HAP-1 (cell line): ENCODE results near the gene HRK.
"Not testable (repeated sequence)": the region's sequence is repeated elsewhere in the genome, so short reads cannot be mapped to it uniquely, and the experiment has no call there.

ENCODE experiments used
- DNase-seq, 2 experiments: peaks; one replicate each; pipeline ENCODE4 v3.0.0-alpha.2; 2016 to 2020; ENCODE audit warnings: low spot score in 2 of 2
- H3K27me3 ChIP-seq: fragments of 250-450 bp; sonication (Bioruptor Pico); 2 replicates; pipeline ENCODE4 v1.5.1; 2020; ENCODE audit warnings: low read depth, mild to moderate bottlenecking, moderate library complexity
- H3K36me3 ChIP-seq: fragments of 250-450 bp; sonication (Bioruptor Pico); replicated peaks from 2 replicates; pipeline ENCODE4 v1.5.1; 2020; ENCODE audit warnings: mild to moderate bottlenecking
- H3K4me1 ChIP-seq: fragments of 250-450 bp; sonication (Bioruptor Pico); 2 replicates; pipeline ENCODE4 v1.5.1; 2020; ENCODE audit warnings: mild to moderate bottlenecking
- H3K4me3 ChIP-seq: fragments of 250-450 bp; sonication (Bioruptor Pico); 2 replicates; pipeline ENCODE4 v1.5.1; 2020; ENCODE audit warnings: mild to moderate bottlenecking, moderate library complexity
- H3K9me3 ChIP-seq: fragments of 250-450 bp; sonication (Bioruptor Pico); 2 replicates; pipeline ENCODE4 v1.5.1; 2020; ENCODE audit warnings: mild to moderate bottlenecking, moderate library complexity
- in situ Hi-C: fragments of 300-500 bp; cut with MboI; formaldehyde crosslinking; loops from 3 replicates; pipeline ENCODE4 v1.14.3; 2020; ENCODE audit warnings: low sequenced_read_pairs, inconsistent platforms, mixed read lengths

HRK gene

GRCh38 chr12:116849216-116849615 is 32.0 kb downstream of the HRK start:
- no peaks in the 10 kb centered on the region for H3K4me1 ChIP-seq
- no peaks in the 10 kb centered on the region for H3K27me3 ChIP-seq
- peaks cover 2% of the 10 kb centered on the region; the same call in 1 of the 2 replicates for H3K36me3 ChIP-seq
- no peaks in the 10 kb centered on the region for H3K9me3 ChIP-seq
- in situ Hi-C loops = no loop called here
- DNase-seq = no peak
- H3K4me3 ChIP-seq = no peak overlapping the region

GRCh38 chr12:116843085-116843484 is 38.2 kb downstream of the HRK start:
- H3K4me3 ChIP-seq = no peak overlapping the region
- no peak for DNase-seq
- no peaks in the 10 kb centered on the region for H3K9me3 ChIP-seq
- in situ Hi-C loops = no loop called here
- no peaks in the 10 kb centered on the region for H3K27me3 ChIP-seq
- no peaks in the 10 kb centered on the region for H3K4me1 ChIP-seq
- peaks cover 5% of the 10 kb centered on the region for H3K36me3 ChIP-seq

DNA sequence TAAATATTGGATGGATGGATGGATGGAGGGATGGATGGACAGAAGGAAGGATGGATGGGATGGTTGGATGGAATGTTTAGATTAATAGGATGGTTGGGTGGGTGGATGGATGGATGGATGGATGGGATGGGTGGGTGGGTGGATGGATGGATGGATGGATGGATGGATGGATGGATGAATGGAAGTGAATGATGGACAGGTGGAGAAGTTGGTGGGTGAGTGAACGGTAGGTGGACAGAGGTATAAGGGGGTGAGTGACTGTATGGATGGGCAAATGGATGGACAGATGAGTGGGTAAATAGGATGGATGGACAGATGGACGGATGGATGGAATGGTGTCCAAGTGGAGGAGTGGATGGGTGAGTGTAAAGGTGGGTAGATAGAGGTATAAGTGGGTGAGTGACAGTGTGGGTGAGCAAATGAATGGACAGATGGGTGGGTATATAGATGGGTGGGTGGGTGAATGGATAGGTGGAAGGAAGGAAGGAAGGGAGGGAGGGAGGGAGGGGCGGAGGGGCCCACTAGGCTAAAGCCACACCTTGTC is 41.9 kb downstream of the HRK start:
- in situ Hi-C loops = no loop called here
- H3K4me1 ChIP-seq = no peaks in the 10 kb centered on the region
- DNase-seq = no peak
- H3K4me3 ChIP-seq = no peak overlapping the region
- H3K27me3 ChIP-seq = no peaks in the 10 kb centered on the region
- no peaks in the 10 kb centered on the region for H3K9me3 ChIP-seq
- peaks cover 23% of the 10 kb centered on the region for H3K36me3 ChIP-seq

- in situ Hi-C loops = no loop called here
- H3K36me3 ChIP-seq = peaks cover 28% of the 10 kb centered on the region
- H3K4me1 ChIP-seq = no peaks in the 10 kb centered on the region
- H3K4me3 ChIP-seq = no peak overlapping the region
- H3K9me3 ChIP-seq = no peaks in the 10 kb centered on the region
- no peak for DNase-seq
- no peaks in the 10 kb centered on the region for H3K27me3 ChIP-seq
Measured at GRCh38 chr12:116838365-116838764, 42.9 kb downstream of the HRK start.

- H3K36me3 ChIP-seq = peaks cover 28% of the 10 kb centered on the region
- no peak for DNase-seq
- in situ Hi-C loops = no loop called here
- no peaks in the 10 kb centered on the region for H3K4me1 ChIP-seq
- H3K27me3 ChIP-seq = no peaks in the 10 kb centered on the region
- no peak overlapping the region for H3K4me3 ChIP-seq
- H3K9me3 ChIP-seq = no peaks in the 10 kb centered on the region
Measured at GRCh38 chr12:116837097-116837496, 44.1 kb downstream of the HRK start.

DNA sequence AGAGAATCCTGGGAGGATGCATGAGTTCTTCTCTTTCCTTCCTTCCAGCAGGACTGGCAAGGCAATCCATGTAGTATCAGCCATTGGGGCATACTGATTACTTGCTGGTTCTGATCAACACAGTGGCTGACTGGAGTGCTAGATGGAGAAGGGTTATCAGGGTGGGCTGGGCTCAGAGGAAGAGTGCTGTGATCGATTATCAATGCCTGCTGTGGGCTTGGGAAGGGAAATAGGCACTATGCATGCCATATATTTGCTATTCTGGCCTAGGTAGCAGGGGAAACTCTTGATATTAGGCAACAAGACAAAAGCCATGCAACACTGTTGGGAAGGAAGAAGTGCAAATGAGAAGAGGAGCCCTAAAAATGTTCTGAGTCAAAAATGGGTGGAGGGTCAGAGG is 45.8 kb downstream of the HRK start:
- in situ Hi-C loops = no loop called here
- no peak for DNase-seq
- no peak overlapping the region for H3K4me3 ChIP-seq

DNA sequence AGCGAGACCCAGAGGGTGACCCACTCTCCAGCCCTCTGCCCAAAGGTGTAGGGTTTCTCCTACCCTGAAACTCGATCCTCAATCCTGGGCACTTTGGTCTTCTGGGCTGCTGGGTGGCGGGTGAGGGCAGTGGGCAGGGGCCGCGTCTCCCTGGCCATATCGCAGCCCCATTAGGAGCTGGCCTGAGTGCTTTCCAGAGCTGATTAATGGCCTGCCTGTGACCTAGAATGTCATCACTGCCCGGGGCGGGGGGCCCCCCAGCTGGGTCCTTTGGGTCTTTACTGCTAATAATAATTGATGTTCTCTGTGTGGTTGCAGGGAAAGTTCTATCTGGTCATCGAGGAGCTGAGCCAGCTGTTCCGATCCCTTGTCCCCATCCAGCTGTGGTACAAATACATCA is 47.8 kb downstream of the HRK start:
- Histone ChIP-seq H3K36me3 (peaks cover 25% of the 10 kb centered on the region), H3K4me3 (no peak overlapping the region), H3K27me3 (no peaks in the 10 kb centered on the region), H3K9me3 (no peaks in the 10 kb centered on the region), H3K4me1 (no peaks in the 10 kb centered on the region)
- in situ Hi-C loops = no loop called here
- DNase-seq = no peak

More for the DNA sequence above, 45.8 kb downstream of the HRK start:
- Histone ChIP-seq H3K27me3 (no peaks in the 10 kb centered on the region), H3K36me3 (peaks cover 25% of the 10 kb centered on the region), H3K4me1 (no peaks in the 10 kb centered on the region), H3K9me3 (no peaks in the 10 kb centered on the region)

DNA sequence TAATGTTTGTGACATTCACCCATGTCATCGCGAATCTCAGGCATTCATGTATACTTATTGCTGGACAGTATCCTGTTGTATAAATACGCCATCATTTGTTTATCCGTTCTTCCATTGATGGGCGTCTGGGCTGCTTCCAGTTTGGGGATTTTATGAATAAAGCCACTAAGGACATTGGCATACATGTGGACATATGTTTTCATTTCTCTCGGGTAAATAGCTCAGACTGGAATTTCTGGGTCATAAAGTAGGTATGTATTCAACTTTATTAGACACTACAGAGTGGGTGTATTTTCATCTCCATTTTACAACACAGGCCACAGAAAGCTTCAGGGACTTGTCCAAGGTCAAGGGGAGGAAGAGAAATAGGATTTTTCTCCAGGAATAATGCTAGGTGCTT is 48.9 kb downstream of the HRK start:
- Histone ChIP-seq H3K9me3 (no peaks in the 10 kb centered on the region), H3K36me3 (peaks cover 20% of the 10 kb centered on the region), H3K4me3 (no peak overlapping the region), H3K4me1 (no peaks in the 10 kb centered on the region), H3K27me3 (no peaks in the 10 kb centered on the region)
- in situ Hi-C loops = no loop called here
- no peak for DNase-seq

- DNase-seq = no peak
- Histone ChIP-seq H3K4me3 (no peak overlapping the region), H3K4me1 (no peaks in the 10 kb centered on the region), H3K9me3 (no peaks in the 10 kb centered on the region), H3K36me3 (peaks cover 19% of the 10 kb centered on the region), H3K27me3 (no peaks in the 10 kb centered on the region)
- in situ Hi-C loops = no loop called here
Measured at GRCh38 chr12:116827432-116827831, 53.8 kb downstream of the HRK start.

- DNase-seq = no peak
- in situ Hi-C loops = no loop called here
- no peaks in the 10 kb centered on the region for H3K9me3 ChIP-seq
- H3K27me3 ChIP-seq = no peaks in the 10 kb centered on the region
- peaks cover 8% of the 10 kb centered on the region for H3K4me1 ChIP-seq
- H3K4me3 ChIP-seq = no peak overlapping the region
- H3K36me3 ChIP-seq = peaks cover 16% of the 10 kb centered on the region
Measured at GRCh38 chr12:116821291-116821690, 60.0 kb downstream of the HRK start.

DNA sequence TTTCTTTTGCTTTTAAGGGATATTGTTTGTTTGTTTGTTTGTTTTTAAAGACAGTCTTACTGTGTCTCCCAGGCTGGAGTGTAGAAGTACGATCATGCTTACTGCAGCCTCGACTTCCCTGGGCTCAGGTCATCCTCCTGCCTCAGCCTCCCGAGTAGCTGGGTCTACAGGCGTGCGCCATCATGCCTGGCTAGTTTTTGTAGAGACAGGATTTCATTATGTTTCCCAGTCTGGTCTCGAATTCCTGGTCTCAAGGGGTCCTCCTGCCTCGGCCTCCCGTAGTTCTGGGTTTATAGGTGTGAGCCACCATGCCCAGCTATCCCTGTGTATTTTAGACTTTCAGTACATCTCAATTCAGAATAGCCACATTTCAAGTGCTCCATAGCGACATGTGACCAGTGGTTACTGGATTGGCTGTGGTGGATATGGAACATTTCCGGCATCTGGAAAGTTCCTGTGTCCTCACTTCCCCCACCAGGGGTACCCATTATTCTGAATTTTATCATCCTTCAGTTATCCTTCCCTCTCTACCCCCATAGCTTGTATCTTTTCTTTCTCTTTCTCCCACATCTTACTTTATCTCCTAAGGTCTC is 61.1 kb downstream of the HRK start:
- H3K36me3 ChIP-seq = peaks cover 9% of the 10 kb centered on the region
- in situ Hi-C loops = no loop called here
- H3K27me3 ChIP-seq = no peaks in the 10 kb centered on the region
- no peak for DNase-seq
- no peaks in the 10 kb centered on the region for H3K9me3 ChIP-seq
- H3K4me1 ChIP-seq = peaks cover 8% of the 10 kb centered on the region
- H3K4me3 ChIP-seq = no peak overlapping the region

- Histone ChIP-seq H3K27me3 (no peaks in the 10 kb centered on the region), H3K4me3 (peak overlapping the region; percentile 70), H3K9me3 (no peaks in the 10 kb centered on the region), H3K4me1 (peaks cover 8% of the 10 kb centered on the region), H3K36me3 (peaks cover 3% of the 10 kb centered on the region)
- in situ Hi-C loops = no loop called here
- DNase-seq = peak; percentile 86 to 91
Measured at GRCh38 chr12:116818948-116819832, 62.1 kb downstream of the HRK start.

DNA sequence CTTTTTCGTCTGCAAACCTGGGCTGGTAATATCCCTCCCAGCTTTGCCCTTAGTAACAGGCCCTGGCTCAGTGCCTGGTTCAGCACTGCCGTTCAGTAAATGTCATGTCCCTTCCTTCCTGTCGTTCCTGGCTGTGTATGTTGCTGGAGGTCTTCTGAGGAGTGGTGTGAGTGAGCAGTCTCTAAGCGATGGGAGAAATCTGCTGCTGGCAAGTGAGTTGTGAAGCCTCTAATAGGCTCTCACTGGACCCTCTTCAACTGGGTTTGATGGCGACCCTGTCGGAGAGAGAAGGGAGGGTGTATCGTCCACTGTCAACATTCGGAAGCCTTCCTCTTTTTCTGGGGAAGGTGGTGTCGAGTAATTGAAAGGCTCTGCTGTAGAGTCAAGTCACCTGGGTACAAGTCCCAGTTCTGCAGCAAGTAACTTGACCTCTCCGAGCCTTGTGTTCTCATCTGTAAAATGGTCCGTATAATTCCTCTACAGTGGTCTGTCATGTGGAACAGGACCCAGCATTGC is 62.8 kb downstream of the HRK start:
- Histone ChIP-seq H3K9me3 (no peaks in the 10 kb centered on the region), H3K4me1 (peaks cover 8% of the 10 kb centered on the region), H3K36me3 (no peaks in the 10 kb centered on the region; the same call in none of the 2 replicates), H3K27me3 (no peaks in the 10 kb centered on the region), H3K4me3 (peak overlapping the region; percentile 70)
- no peak for DNase-seq
- in situ Hi-C loops = no loop called here

- H3K4me1 ChIP-seq, H3K9me3 ChIP-seq, in situ Hi-C loops, DNase-seq, H3K4me3 ChIP-seq, H3K36me3 ChIP-seq, H3K27me3 ChIP-seq: not testable (repeated sequence)
Measured at GRCh38 chr12:116814766-116815165, 66.5 kb downstream of the HRK start.
